ENCODE results near the gene SLC16A2.
"Not testable (repeated sequence)": the region's sequence is repeated elsewhere in the genome, so short reads cannot be mapped to it uniquely, and the experiment has no call there.

The SLC16A2 gene

DNA sequence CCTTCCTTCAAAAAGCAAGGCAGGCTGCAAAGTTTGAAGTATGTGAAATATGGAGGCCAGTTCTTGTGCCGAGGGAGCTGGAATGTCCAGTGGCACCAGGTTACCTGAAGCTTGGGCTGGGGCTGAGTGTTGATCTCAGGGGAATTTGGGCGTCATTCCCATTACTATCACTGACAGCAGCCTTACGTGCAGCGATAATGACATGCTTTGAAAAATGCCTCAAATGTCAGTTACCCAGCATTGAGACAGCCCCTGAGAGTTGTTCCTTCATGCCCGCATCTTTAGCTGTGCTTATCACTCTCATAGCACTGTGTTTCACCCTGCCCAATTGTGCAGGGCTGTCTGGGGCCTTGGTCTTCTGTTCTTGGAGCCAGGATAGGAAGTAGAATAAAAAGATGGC, 27.4 kb downstream of the SLC16A2 start:
- no peak for DNase-seq

DNA sequence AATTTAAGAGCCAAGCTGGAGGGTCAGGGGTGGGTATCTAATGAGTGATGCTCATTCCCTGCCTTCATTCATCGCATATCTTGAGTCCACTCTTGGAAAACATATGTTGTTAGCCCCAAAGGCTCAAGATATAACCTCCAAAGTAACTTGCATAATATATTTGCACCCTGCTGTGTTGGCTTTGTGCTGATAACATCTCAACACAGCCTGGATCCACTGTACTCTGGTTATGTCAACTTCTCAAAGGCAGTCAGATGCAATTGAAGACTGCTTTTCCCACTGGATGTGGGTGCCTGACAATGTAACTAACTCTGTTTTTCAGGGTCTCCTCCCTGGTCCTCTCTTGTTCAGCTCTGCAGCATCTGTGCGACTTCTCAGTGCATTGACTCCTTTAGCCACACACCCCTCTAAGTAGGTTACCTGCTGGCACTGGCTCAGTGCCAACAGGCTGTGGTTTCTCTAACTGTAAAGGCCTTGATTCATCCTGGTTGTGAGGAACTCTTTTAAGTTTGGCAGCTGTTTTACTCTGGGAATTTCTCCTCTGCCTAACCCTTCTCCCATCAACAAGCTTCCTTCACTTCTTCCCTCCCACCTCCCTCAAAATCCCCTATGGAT, 28.1 kb downstream of the SLC16A2 start:
- DNase-seq = peak; percentile 32

DNA sequence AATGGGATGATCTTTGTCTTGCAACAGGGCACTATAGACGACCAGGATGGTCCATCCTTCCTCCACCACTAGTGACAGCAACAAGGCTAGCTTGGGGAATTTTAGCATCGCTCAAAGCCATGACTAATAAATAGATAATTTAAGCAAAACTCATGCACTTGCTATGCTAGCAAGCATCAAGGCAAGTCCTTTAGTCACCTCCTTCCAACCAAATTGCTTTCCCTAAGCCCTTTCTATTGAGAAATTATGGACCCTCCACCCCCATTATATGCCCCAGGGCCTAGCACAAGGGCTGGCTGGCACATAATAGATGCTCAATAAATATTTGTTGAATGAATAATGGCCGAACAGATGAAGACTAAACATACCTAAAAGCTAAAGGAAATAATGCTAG, 28.6 kb downstream of the SLC16A2 start:
- no peak for DNase-seq

DNA sequence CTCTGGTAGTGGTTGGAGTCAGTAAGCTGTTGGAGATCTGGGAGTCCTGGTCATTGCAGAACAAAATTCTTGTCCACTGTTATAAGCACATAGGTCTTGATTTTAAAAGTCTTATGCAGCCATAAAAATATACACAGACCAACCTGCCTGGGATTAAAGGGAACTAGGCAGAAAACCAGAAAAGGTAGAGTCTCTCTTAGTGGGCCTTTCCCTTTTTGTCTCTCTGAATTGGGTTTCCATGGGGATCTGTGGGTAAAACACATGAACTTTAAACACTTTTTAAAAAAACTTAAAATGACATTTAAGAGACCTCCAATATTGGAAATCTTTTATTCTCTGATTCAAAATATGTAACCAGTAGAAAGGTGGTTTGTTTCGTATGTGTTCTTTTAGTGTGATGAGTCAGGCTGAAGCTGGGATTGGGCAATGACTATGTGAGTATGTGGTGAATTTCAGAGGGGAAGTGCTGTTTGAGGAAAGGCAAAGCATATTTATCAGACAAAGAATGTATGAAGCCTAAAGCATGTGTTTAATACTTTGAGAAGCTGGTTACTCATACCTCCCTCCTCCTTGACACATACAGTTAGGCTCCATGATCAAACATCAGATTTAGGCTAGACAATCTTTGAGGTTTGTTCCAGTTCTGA, 29.6 kb downstream of the SLC16A2 start:
- DNase-seq = no peak

DNA sequence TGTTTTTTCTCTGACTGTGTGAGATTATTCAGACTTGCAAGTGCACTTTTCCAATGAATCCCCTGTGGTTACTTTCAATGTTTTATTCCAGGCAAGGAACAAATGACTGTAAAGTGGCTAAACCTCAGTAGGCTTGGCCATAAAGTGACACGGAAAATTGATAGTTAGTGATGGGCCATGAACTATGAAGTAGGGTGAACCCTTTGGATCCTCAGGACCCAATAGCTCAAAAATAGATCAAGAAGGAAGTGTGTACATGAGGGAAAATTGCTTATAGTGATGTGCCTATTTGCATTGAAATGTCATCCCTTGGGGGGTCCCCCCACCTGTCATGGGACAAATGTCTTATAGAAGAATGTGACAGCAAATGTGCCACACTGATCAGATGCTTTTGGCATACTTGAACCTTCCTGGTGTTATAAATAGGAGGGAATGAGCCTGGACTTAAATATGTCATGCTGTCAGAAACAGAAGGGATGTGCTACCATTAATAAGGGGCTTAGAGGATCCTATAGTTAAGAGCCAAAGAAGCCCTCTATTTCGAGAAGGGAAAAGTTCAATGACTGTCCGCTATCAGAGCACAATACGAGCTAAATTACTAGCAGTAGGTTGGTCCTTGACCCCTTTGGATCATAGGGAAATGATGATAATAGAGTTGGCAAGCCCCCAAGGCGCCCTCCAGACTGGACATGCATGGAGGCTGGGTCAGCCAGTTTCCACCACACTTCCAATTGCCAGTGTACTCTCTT, 30.3 kb downstream of the SLC16A2 start:
- DNase-seq = no peak

DNA sequence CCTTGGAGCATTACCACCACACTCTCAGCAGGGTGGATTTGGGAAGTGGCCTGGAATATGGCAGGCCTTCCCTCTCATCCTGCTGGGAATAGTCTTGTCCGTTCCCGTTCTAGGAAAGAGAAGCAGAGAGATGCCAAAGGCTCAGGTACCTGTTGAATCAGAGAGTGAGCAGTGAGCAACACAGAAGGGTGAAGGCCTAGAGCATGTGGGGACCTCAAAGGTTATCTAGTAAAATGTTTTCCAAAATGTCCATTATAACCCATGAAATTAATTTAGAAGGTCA, 30.8 kb downstream of the SLC16A2 start:
- DNase-seq = no peak

DNA sequence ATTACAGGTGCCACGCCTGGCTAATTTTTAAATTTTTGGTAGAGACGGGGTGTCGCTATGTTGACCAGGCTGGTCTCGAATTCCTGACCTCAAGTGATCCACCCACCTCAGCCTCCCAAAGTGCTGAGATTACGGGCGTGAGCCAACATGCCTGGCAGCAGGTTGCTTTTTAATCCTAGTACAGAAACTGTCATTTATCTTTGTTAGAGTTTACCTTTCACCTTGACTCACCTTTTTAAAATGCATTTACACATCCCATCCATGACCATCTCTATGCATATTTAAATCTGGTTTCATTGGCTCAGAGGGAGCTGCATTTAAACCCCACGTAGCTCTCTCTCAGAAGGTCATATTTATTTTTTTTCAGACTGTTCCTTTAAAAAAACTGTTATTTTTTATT, 31.9 kb downstream of the SLC16A2 start:
- no peak for DNase-seq

DNA sequence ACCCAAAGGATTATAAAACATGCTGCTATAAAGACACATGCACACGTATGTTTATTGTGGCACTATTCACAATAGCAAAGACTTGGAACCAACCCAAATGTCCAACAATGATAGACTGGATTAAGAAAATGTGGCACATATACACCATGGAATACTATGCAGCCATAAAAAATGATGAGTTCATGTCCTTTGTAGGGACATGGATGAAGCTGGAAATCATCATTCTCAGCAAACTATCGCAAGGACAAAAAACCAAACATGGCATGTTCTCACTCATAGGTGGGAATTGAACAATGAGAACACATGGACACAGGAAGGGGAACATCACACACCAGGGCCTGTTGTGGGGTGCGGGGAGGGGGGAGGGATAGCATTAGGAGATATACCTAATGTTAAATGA, 32.9 kb downstream of the SLC16A2 start:
- not testable (repeated sequence) for DNase-seq

DNA sequence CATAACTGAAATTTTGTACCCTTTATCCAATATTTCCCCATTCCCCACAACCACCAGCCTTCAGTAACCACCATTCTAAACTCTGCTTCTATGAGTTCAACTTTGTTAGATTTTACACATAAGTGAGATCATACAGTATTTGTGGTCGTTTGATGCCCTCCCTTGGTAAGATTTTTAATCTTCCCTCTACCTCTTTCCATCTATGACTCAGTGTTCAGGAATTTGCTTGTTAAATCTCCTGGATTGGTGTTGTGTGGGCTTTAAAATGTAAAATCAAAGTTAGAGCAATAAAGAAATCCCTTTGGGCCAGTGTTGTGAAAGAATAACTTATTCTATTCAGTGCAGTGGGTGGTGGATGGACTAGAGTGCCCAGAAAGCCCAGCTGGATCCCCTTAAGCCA, 37.4 kb downstream of the SLC16A2 start:
- no peak for DNase-seq

DNA sequence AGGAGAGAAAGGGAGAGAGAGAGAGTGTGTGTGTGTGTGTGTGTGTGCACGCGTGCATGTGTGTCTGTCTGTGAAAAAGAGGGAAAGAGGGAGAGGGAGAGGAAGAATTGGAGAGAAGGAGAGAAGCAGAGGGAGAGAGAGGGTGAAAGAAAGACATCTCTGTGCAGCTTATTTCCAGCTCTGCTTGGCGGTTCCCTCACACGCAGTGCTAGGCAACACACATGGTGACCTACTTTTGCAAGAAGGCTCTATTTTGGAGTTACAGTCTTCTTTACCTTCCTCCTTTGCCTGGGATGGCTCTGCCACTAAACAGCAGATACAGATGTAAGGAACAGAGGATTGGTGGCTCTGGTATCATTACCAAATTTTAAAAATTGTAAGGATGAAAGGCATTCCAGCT, 40.1 kb downstream of the SLC16A2 start:
- no peak for DNase-seq

DNA sequence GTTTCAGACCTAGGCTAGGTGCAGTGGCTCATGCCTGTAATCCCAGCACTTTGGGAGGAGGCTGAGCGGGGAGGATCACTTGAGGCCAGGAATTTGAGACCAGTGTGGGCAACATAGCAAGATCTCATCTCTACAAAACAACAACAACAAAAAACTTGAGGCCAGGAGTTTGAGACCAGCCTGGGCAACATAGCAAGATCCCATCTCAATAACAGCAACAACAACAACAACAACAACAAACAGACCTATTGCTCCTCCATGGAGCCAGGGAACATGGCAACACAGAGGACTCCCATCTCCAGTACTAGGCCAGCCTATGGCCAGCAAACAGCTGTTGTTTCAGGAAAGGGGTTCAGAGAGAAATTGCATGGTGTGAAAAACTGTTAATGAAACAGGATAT, 43.4 kb downstream of the SLC16A2 start:
- no peak for DNase-seq

DNA sequence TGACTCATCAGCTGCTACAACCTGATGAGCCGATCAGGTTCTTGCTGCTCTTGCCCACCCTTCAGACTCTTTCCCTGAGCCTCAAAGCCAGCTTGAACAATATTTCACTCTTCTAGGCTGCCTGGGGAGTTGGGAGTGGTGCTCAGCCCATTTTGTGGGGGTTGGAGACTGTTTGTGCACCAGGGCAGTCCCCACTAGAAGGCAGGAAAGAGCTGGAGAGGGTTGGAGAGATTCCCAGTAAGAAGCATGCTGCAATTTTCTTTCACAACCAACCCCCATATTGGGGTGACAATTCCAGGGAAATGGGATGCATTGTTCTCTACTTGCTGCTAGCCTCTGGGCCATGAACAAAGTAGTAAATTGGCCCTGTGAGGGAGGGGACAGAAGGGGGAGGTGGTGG, 44.1 kb downstream of the SLC16A2 start:
- no peak for DNase-seq

DNA sequence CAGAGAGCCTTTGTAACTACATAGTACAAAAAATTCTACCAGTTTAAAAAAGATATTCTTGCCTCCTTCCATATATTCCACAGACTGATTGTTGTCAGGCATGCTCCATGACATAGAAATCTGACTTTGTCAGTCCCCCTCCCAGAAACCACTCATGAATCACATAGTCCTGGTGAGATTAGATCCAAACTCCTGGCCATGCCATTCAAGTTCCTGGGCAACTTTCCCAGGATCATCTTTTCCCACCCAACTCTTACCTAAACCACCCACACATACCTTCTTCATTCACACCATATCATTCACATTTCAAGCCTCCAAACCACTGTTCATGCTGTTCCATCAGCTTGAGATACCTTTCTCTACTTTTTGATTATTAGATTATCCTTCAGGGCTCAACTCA, 46.4 kb downstream of the SLC16A2 start:
- no peak for DNase-seq

DNA sequence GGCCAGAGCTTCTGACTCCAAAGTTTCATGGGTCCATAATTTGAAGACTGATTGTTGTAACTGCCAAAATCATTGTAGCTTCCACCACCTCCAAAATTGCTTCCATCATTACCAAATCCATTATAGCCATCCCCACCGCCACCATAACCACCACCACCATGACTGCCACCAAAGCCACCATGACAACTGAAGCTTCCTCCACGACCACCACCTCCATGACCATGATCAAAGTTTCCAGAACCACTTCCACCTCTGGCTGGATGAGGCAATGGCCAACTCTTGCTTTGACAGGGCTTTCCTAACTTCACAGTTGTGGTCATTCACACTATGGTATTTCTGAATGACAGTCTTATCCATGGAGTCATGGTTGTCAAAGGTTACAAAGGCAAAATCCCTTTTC, 51.8 kb downstream of the SLC16A2 start:
- not testable (repeated sequence) for DNase-seq

DNA sequence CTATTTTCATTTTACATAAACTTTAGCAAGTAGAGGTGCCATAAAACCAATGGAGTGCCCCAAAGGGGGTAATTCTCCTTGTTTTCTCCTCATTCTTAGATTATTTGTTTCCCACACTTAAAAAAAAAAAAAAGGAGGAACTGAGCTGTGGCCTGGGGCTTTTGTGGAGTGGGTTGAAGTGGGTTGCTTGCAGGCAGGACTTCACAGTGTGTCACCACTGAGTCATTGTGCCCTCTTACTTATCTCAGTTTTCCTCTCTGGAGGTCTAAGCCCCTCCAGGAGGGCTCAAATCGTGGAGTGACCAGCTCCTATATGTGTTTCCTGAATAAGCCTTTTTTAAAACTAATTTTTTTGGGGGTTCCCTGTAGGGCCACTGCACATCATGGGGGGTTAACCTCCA, 69.0 kb downstream of the SLC16A2 start:
- DNase-seq = no peak

DNA sequence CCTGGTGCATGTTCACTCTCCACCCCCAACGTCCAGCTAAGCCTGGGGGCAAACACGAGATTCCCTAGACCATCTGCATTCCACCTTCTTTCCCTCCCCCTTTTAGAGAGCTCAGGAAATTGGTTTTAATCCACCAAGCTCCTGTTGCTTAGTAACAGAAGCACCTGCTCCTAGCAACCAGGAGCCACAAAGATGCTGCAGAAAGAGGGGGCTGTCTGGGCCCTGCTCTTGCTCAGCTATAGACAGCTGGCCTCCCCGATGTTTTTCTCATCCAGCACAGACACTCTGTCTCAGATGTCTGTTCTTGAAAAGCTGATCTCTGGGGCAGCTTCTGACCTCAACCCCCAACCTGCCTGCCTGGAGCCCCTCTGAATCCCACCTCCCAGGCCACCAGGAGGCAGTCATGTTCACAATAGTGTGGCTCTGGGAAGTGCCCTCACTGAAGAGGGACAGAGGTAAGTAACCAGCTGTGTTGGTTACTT, 71.5 kb downstream of the SLC16A2 start:
- peak; percentile 13 for DNase-seq

DNA sequence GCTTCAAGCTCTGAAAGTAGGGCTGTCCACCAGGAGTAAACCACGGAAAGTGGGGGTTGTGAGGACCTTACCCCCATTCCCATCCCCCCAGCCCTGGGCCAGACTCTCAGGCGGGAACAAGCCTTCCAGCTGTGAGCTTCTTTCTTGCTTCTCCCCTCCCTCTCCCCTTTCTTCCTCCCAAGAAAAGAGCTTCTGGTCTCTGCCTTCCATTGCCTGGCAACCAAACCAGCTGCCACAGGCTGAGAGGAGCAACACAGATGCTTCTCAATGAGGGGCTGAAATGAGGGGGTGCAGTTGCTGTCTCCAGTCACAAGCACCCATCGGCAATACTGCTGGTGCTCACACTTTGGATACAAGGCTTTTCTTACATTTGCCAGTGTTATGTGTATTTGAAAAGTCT, 72.5 kb downstream of the SLC16A2 start:
- peak; percentile 34 for DNase-seq

DNA sequence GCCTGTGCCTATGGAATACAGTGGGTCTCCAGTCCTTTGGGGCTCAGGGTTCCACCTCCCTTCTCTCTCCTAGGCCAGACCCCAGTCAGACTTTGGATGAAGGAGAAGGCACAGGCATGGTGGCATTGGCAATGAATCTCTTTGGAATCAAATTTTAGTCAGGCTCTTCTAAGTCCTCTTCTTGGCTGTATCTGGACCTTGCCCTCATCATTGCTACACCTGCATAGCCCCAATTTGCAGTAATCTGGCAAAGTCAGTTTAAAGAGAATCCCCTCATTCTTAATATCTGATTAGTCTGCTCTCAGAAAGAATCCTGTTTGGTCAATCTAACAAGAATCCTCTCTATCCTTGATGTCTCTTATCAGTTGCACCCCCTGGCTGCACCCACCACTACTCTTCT, 77.6 kb downstream of the SLC16A2 start:
- DNase-seq = no peak

DNA sequence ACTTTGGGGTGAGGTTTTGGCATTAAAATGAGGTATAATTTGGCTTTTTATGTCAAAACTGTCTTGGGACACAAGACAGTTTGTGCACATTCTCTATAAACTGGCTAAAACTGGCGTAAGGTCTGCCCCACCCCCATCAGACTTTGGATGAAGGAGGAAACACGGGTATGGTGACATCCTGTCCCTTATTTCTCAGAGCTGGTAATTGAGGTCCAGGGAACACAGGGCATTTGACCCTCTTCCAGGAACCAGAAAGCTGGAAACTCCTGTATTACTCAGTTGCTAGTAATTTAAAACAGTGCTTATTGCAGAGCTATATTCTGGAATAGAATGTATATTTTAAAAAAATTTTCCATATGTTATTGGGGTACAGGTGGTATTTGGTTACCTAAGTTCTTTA, 78.8 kb downstream of the SLC16A2 start:
- DNase-seq = no peak

DNA sequence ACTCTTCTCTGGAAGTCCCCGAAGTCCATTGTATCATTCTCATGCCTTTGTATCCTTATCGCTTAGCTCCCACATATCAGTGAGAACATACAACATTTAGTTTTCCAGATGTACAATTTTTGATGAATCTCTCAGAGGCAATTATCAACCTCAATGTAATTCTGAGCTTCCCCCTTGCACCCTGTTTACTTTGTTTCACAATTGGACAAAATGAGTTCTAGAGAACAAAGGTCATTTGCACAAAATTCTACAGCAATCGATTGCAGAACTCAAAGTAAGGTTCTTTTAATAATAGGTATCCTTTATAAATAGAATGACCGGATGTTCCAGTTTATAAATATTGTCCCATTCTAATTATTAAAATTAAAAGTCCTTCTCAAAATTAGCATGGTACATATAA, 79.3 kb downstream of the SLC16A2 start:
- no peak for DNase-seq

DNA sequence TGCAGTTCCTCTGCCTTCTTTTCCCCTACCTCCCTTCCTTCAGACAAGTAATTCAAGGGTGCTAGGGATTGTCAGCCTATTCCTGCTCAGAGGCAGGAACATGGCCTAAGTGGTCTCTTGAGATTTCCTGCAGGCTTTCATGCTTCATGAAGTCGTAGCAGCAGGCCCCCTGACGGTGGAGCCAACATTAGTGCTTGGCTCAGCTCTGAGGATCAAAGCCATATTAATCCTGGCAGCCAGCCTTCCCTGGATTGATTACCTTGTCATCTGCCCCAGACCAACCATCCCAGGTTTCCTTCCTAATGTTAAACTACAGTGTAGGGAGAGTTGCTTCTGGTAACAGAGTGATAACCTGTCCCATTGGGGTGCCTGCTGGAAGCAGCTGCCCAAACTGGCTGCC, 84.1 kb downstream of the SLC16A2 start:
- peak; percentile 21 for DNase-seq

DNA sequence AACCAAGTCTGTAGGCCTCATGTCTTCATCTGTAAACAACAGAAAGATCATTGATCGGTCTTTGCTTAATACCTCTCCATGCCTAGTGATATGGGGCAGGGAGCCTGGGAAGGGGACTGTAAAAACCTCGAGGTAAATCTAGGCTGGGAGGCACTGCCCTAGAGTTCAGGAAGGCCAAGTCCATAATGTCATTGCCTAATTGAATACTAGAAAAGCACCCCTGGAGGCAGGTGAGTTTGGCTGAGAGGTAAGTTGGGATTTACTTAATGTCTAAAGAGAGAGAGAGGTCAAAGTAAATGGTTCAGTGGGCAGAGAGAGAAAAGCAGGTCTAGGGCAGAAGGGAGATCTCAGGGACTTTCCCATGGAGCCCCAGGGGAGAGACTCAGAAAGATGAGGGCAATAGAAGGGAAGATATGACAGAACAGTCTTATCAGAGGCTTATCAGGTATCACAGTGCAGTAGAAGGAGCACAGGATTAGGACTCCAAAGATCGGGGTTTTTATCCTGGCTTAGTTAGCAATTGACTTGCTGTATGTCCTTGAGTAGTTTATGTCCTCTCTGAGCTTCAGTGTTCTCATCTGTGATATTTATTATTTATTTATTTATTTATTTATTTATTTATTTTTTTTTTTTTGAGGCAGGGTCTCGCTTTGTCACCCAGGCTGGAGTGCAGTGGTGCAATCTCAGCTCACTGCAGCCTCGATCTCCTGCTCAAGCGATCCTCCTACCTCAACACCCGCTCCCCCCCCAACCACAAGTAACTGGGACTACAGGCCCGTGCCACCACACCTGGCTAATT, 85.2 kb downstream of the SLC16A2 start:
- no peak for DNase-seq

DNA sequence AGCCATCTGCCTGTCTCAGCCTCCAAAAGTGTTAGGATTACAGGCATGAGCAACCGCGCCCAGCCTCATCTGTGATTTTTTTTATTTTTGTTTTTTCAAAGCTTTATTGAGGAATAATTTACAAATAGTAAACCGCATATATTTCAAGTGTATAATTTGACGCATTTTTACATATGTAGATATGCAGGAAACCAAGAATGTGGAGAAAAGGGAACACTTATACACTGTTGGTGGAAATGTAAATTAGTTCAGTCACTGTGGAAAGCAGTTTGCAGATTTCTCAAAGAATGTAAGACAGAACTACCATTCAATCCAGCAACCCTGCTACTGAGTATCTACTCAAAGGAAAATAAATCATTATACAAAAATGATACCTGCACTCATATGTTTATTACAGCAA, 85.9 kb downstream of the SLC16A2 start:
- no peak for DNase-seq

DNA sequence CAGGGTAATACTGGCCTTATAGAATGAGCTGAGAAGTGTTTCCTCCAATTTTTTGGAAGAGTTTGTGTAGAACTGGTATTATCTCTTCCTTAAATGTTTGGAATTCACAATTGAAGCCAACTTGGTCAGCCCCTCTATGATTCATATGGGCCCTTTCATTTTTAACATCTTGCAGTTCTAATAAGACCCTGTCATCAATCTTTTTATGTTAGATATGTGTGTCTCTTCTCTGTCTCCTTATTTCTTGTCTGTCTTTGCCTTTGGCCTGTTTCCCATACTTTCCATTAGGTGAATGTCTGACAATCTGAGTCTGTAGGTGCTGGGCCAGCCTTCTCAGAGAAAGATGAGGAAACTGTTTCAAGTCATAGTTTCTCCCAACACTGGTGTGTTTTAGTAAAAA, 88.7 kb downstream of the SLC16A2 start:
- no peak for DNase-seq

All from DMS79 treated with DMSO at 0.1 percent for 48 hours (cell line).